ENCODE results near the gene TRH. TPM values are rescaled to one million over a fixed set of nuclear protein-coding genes. Genes with fewer than 3 reads are reported as not detected.

The TRH gene
- total and polyA plus RNA-seq, 9 of the 15 experiments (the other 6 are each of a cell fraction or from before 2014, with no cell fraction given): not detected

DNA sequence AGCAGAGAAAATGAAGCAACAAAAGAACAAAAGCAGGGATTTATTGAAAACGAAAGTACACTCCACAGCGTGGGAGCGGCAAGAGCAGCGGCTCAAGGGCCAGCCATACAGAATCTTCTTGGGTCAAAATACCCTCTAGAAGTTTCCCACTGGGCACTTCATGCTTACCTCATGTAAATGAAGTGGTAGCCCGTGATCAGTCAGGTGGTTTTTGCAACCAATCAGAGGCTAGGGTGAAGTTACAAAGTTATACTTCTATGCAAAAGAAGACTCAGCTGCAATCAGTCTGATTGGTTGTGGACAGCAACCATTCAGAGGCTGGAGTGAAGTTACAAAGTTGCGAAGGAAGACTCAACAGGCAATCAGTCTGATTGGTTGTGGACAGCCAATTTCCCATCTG, 37.8 kb upstream of the TRH start (continued):
- no peak for TF ChIP-seq NFIC (IDR thresholded peaks at IDR 0.05)
- TF ChIP-seq, protein P1, sequence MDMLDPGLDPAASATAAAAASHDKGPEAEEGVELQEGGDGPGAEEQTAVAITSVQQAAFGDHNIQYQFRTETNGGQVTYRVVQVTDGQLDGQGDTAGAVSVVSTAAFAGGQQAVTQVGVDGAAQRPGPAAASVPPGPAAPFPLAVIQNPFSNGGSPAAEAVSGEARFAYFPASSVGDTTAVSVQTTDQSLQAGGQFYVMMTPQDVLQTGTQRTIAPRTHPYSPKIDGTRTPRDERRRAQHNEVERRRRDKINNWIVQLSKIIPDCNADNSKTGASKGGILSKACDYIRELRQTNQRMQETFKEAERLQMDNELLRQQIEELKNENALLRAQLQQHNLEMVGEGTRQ (CRISPR knock-in tag; IDR thresholded peaks at IDR 0.05): peak; percentile 62
- TF ChIP-seq PRPF4 (IDR thresholded peaks at IDR 0.05; ENCODE audit: insufficient read depth, low read depth, low read length, poor library complexity, severe bottlenecking): no peak
- TF ChIP-seq, protein P2, sequence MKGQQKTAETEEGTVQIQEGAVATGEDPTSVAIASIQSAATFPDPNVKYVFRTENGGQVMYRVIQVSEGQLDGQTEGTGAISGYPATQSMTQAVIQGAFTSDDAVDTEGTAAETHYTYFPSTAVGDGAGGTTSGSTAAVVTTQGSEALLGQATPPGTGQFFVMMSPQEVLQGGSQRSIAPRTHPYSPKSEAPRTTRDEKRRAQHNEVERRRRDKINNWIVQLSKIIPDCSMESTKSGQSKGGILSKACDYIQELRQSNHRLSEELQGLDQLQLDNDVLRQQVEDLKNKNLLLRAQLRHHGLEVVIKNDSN (CRISPR knock-in tag; IDR thresholded peaks at IDR 0.05): peak; percentile 63
- TF ChIP-seq, protein P3, sequence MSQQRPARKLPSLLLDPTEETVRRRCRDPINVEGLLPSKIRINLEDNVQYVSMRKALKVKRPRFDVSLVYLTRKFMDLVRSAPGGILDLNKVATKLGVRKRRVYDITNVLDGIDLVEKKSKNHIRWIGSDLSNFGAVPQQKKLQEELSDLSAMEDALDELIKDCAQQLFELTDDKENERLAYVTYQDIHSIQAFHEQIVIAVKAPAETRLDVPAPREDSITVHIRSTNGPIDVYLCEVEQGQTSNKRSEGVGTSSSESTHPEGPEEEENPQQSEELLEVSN (IDR thresholded peaks at IDR 0.05; ENCODE audit: borderline replicate concordance in 1 of 2, extremely low read depth in 1 of 2, insufficient read depth in 1 of 2, insufficient read length in 1 of 2, low read depth in 1 of 2, low read length in 1 of 2, poor library complexity in 1 of 2, severe bottlenecking in 1 of 2): peak in 1 of 2 experiments; percentile 23
- no peak for TF ChIP-seq PCBP2 (IDR thresholded peaks at IDR 0.05; ENCODE audit: low read depth, low read length, poor library complexity, severe bottlenecking)

DNA sequence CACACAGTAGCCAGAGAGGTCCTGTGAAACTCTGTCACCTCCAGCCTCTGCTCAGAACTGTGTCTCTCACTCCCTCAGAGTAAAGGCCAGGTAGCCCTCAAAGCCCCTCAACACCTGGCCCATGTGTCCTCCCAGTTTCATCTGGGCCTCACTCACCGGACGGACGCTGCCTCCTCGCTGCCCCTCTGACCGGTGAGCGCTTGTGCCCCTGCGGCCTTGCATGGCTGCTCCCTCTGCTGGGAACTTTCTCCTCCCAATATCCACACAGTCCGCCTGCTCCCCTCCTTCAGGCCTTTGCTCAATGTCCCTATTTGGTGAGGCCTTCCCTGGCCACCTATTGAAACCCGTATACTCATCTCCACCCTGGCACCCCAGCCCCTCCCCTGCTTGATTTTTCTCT, 36.8 kb upstream of the TRH start:
- no TSS peak for BruUV-seq (replicated peaks)
- intact Hi-C loops (cut with micrococcal nuclease): loop anchor here (5.0 to 10.0 kb wide), 2 partner anchors 110 to 443 kb away; no protein-coding TSS in a partner anchor
- no peak for ATAC-seq

More for the DNA sequence above, 36.8 kb upstream of the TRH start:
- CTCF ChIA-PET (ENCODE audit: low intra/inter-chr PET ratio): no interaction called here
- Histone ChIP-seq H3K79me2 (ENCODE audit: control insufficient read depth, insufficient read depth, low read length) (no peaks in the 10 kb centered on the region), H4K20me1 (replicated peaks; ENCODE audit: control insufficient read depth, insufficient read depth, low read length) (no peaks in the 10 kb centered on the region), H3K9me3 (replicated peaks; ENCODE audit: control insufficient read depth, insufficient read depth, low read depth, low read length) (no peaks in the 10 kb centered on the region), H3K9ac (ENCODE audit: insufficient read depth in 1 of 2, low read depth in 2 of 2, low read length in 2 of 2) (no peak overlapping the region), H3K36me3 (ENCODE audit: control insufficient read depth, insufficient read depth, low read length) (no peaks in the 10 kb centered on the region), H3K27me3 (ENCODE audit: control insufficient read depth in 2 of 2, insufficient read depth in 2 of 2, low read length in 2 of 2) (peaks cover 0 to 5% of the 10 kb centered on the region in 2 experiments; a peak in 1 of 5 replicates), H2AFZ (ENCODE audit: low read depth, low read length) (no peak overlapping the region), H3K9me1 (ENCODE audit: control insufficient read depth, insufficient read depth, low read length) (no peaks in the 10 kb centered on the region), H3K4me3 (no peak overlapping the region), H3K27ac (ENCODE audit: extremely low read depth, low read depth, low read length) (no peak overlapping the region), H3K4me1 (replicated peaks in 1 of 2; ENCODE audit: control insufficient read depth in 2 of 2, insufficient read depth in 2 of 2, low read length in 2 of 2) (peaks cover 0 to 5% of the 10 kb centered on the region in 2 experiments; a peak in 2 of 5 replicates), H3K4me2 (ENCODE audit: insufficient read depth, low read length) (no peak overlapping the region)
- POLR2A ChIA-PET: interaction anchor here (0.8 kb wide), 1 partner anchor 12 kb away, joined by 3 read pairs; no protein-coding TSS in a partner anchor
- WGBS (ENCODE audit: insufficient coverage, low coverage, missing lambda C conversion rate): 17% methylated on average over 1 of the region's 9 CpGs
- DNase-seq (ENCODE audit: extremely low read depth in 1 of 4, low spot score in 3 of 4) (no peak), FAIRE-seq (no peak)
- in situ Hi-C loops (cut with MboI): loop anchor here (10.0 kb wide), 2 partner anchors 103 to 443 kb away; no protein-coding TSS in a partner anchor
- no peak for TF ChIP-seq SAFB2 (IDR thresholded peaks at IDR 0.05; ENCODE audit: borderline replicate concordance, low read depth, low read length, severe bottlenecking)

All from K562 (cell line).